Measurements from ENCODE around the gene VPS4A. TPM values are rescaled to one million over a fixed set of nuclear protein-coding genes. Genes with fewer than 3 reads are reported as not detected.
A peak's percentile ranks its signal among the peaks of the same experiment; 100 is the strongest.
"Not testable (repeated sequence)": the region's sequence is repeated elsewhere in the genome, so short reads cannot be mapped to it uniquely, and the experiment has no call there.

Gene VPS4A
- total RNA-seq, 2 experiments from 2014 or later = 34.3 to 35.8 TPM

DNA sequence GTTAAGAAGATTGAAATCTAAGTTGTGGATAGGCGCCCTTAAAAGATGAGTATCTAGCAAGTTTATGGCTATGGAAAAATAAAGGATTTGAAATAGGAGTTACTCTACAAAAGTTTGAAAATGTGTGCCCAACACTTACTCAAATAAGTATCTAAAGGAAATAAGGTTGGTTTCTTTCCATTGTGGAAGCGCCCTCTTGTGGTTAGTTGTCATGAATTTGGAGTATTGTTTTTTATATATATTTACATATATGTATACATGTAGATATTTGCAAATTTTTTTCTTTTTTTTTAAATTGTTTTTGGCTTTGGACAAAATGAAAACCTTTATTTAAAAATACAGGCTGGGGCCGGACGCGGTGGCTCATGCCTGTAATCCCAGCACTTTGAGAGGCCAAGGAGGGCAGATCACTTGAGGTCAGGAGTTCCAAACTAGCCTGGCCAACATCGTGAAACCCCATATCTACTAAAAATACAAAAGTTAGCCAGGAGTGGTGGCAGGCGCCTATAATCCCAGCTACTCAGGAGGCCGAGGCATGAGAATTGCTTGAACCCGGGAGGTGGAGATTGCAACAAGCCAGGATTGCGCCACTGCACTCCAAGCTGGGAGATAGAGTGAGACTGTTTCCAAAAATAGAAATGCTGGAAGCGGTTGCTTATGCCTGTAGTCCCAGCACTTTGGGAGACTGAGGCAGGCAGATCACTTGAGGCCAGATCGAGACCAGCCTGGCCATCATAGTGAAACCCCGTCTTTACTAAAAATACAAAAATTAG, 24.0 kb upstream of the VPS4A start:
- CTCF ChIA-PET = interaction anchor here (0.6 to 7.0 kb wide), 15 partner anchors 13 to 697 kb away, joined by 3 to 91 read pairs (median 4); no protein-coding TSS in a partner anchor
- peak; percentile 68 for DNase-seq
- Mint-ChIP-seq H3K4me3 (no peak overlapping the region), H3K9me3 (no peaks in the 10 kb centered on the region), H3K4me1 (ENCODE audit: low read depth) (peaks cover 2% of the 10 kb centered on the region), H3K36me3 (ENCODE audit: low read depth) (no peaks in the 10 kb centered on the region), H3K27me3 (ENCODE audit: low read depth) (no peaks in the 10 kb centered on the region), H3K27ac (no peak overlapping the region)
- intact Hi-C loops (cut with micrococcal nuclease) = loop anchor here (1.0 to 2.0 kb wide), 4 partner anchors 137 to 758 kb away; no protein-coding TSS in a partner anchor

DNA sequence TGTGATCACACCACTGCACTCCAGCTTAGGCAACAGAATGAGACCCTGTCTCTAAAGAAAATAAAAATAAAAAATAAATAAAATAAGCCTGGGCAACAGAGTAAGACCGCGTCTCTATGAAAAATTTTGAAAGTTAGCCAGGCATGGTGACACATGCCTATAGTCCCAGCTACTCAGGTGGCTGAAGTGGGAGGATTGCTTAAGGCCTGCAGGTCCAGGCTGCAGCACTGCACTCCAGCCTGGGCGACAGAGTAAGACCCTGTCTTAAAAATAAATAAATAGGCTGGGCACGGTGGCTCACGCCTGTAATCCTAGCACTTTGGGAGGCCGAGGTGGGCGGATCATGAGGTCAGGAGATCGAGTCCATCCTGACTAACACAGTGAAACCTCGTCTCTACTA, 19.5 kb upstream of the VPS4A start:
- CTCF ChIA-PET; intact Hi-C loops (cut with micrococcal nuclease); H3K9me3 Mint-ChIP-seq; H3K4me3 Mint-ChIP-seq; H3K27ac Mint-ChIP-seq; DNase-seq; H3K36me3 Mint-ChIP-seq (ENCODE audit: low read depth); H3K4me1 Mint-ChIP-seq (ENCODE audit: low read depth); H3K27me3 Mint-ChIP-seq (ENCODE audit: low read depth): not testable (repeated sequence)

DNA sequence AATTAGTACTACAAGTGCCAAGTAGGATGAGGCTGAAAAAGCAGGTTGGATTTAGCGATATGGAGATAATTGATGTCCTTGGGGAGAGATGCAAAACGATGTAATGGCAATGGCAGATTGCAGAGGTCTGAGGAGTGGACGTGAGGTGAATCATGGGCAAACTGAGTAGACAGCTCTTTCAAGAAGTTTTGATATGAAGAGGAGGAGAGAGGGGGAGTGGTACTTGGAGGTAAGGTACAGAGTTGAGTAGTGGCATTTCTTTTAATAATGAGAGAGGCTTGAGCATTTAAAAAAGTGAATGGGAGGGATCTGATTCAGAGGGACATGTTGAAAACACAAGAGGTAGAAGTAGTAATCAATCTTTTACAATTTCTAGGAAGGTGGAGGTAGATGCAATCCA, 17.7 kb upstream of the VPS4A start:
- H3K27me3 Mint-ChIP-seq (ENCODE audit: low read depth) = no peaks in the 10 kb centered on the region
- no peaks in the 10 kb centered on the region for H3K9me3 Mint-ChIP-seq
- no peak overlapping the region for H3K27ac Mint-ChIP-seq
- DNase-seq = no peak
- no peaks in the 10 kb centered on the region for H3K36me3 Mint-ChIP-seq (ENCODE audit: low read depth)
- CTCF ChIA-PET = no interaction called here
- peaks cover 4% of the 10 kb centered on the region for H3K4me1 Mint-ChIP-seq (ENCODE audit: low read depth)
- intact Hi-C loops (cut with micrococcal nuclease) = no loop called here
- H3K4me3 Mint-ChIP-seq = no peak overlapping the region

DNA sequence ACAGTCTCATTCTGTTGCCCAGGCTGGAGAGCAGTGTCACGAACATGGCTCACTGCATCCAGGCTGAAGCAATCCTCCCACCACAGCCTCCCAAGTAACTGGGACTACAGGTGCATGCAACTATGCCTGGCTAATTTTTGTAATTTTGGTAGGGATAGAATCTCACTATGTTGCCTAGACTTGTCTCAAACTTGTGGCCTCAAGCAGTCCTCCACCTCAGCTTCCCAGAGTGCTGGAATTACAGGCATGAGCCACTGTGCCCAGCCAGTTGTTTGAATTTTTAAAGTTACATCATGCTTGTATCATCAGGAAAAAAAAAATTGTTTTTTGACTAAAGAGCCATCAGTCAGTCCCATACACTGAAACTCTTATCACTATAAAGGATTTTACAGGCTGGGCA, 17.1 kb upstream of the VPS4A start:
- Mint-ChIP-seq H3K36me3 (ENCODE audit: low read depth) (no peaks in the 10 kb centered on the region), H3K4me3 (no peak overlapping the region), H3K27me3 (ENCODE audit: low read depth) (no peaks in the 10 kb centered on the region), H3K27ac (no peak overlapping the region), H3K4me1 (ENCODE audit: low read depth) (peaks cover 4% of the 10 kb centered on the region), H3K9me3 (no peaks in the 10 kb centered on the region)
- DNase-seq = no peak
- intact Hi-C loops (cut with micrococcal nuclease) = no loop called here
- CTCF ChIA-PET = no interaction called here

DNA sequence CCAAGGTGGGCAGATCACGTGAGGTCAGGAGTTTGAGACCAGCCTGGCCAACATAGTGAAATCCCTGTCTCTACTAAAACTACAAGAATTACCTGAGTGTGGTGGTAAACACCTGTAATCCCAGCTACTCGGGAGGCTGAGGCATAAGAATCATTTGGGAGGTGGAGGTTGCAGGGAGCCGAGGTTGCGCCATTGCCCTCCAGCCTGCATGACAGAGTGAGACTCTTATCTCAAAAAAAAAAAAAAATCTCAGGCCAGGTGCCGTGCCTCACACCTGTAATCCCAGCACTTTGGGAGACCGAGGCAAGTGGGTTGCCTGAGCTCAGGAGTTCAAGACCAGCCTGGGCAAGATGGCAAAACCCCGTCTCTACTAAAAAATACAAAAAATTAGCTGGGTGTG, 14.4 kb upstream of the VPS4A start:
- intact Hi-C loops (cut with micrococcal nuclease); H3K4me3 Mint-ChIP-seq; H3K9me3 Mint-ChIP-seq; H3K27me3 Mint-ChIP-seq (ENCODE audit: low read depth); DNase-seq; H3K27ac Mint-ChIP-seq; H3K4me1 Mint-ChIP-seq (ENCODE audit: low read depth); H3K36me3 Mint-ChIP-seq (ENCODE audit: low read depth): not testable (repeated sequence)
- CTCF ChIA-PET = interaction anchor here (1.3 kb wide), 1 partner anchor 8 kb away, joined by 3 read pairs; no protein-coding TSS in a partner anchor

DNA sequence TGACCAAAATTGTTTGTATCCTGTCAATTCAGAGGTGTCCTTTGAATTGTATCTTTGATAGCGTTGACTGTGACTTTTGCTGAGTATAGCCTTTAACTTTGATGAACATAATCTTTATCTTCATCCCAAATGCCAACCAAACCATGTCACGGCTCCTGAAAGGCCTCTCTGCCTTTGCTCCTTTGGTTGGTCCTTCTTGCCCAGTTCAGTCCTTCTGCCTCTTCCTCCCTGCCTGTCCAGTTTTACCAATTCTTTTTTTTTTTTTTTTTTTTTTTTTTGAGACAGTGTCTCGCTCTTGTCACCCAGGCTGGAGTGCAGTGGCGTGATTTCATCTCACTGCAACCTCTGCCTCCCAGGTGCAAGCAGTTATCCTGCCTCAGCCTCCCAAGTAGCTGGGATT, 12.9 kb upstream of the VPS4A start:
- Mint-ChIP-seq H3K4me1 (ENCODE audit: low read depth) (peaks cover 4% of the 10 kb centered on the region), H3K9me3 (no peaks in the 10 kb centered on the region), H3K27me3 (ENCODE audit: low read depth) (no peaks in the 10 kb centered on the region), H3K27ac (no peak overlapping the region), H3K4me3 (no peak overlapping the region), H3K36me3 (ENCODE audit: low read depth) (no peaks in the 10 kb centered on the region)
- intact Hi-C loops (cut with micrococcal nuclease) = no loop called here
- DNase-seq = no peak
- CTCF ChIA-PET = no interaction called here

DNA sequence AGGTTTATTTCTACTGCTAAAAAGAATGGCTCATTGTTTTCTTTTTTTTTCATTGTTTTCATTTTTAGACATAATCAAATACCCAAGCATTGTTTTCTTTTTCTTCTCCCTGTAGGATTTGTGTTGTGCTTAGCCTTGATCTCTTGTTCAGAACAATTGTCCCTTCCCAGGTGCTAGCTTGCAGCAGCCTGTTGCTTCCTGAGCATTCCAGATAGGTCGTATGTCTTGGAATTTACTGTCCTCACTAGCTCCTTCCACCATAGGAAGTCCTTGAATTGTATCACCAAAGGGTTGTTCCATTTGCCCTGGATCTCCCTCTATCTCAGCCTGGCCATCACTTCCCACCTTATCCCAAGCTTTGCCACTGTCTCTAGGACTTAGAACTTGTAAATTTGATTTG, 10.0 kb upstream of the VPS4A start:
- Mint-ChIP-seq H3K27ac (no peak overlapping the region), H3K4me3 (no peak overlapping the region), H3K9me3 (no peaks in the 10 kb centered on the region), H3K4me1 (ENCODE audit: low read depth) (no peaks in the 10 kb centered on the region), H3K36me3 (ENCODE audit: low read depth) (no peaks in the 10 kb centered on the region), H3K27me3 (ENCODE audit: low read depth) (no peaks in the 10 kb centered on the region)
- DNase-seq = no peak
- intact Hi-C loops (cut with micrococcal nuclease) = no loop called here
- CTCF ChIA-PET = interaction anchor here (0.7 kb wide), 1 partner anchor 16 kb away, joined by 4 read pairs; no protein-coding TSS in a partner anchor

DNA sequence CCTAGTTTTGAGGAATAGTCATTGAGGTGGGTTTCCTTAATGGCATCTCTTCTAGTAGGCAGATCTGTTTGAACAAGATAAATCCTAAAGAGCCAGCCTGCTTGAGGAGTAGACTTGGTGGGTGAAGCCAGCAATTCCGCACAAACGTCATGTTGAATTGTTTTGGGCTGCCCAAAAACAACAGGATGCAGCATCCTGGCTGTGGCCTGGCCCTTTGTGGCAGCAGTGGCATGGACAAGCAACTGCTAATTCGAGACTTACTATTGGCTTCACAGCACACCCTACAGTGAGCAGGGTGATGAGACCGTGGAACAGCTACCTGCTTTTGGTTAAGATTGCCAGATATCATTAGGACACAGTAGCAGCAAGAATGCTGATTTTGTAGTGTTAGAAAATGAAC, 9.3 kb upstream of the VPS4A start:
- Mint-ChIP-seq H3K36me3 (ENCODE audit: low read depth) (no peaks in the 10 kb centered on the region), H3K4me3 (no peak overlapping the region), H3K4me1 (ENCODE audit: low read depth) (no peaks in the 10 kb centered on the region), H3K9me3 (no peaks in the 10 kb centered on the region), H3K27me3 (ENCODE audit: low read depth) (no peaks in the 10 kb centered on the region), H3K27ac (no peak overlapping the region)
- no peak for DNase-seq
- intact Hi-C loops (cut with micrococcal nuclease) = no loop called here
- CTCF ChIA-PET = interaction anchor here (0.6 to 0.7 kb wide), 2 partner anchors 17 to 26 kb away, joined by 3 to 4 read pairs; no protein-coding TSS in a partner anchor

DNA sequence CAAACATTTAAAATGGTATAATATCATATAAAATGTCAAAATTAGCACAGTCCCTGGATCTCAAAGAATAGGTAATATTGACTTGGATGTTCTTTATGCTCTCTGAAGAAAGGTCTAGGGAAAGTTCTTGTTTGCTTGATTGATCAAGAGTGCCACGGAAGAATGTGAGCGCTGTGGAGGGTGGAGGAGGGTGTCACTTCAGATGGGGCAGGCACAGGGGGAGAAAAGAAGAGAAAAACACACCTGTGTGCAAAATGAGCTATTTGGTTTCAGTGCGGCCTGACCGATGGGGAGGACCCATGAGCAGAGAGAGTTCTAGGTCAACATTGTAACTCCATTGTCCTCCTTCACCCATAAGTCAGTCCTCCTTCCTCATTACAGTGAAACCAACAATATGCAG, 8.8 kb upstream of the VPS4A start:
- DNase-seq = no peak
- Mint-ChIP-seq H3K9me3 (no peaks in the 10 kb centered on the region), H3K36me3 (ENCODE audit: low read depth) (no peaks in the 10 kb centered on the region), H3K4me1 (ENCODE audit: low read depth) (no peaks in the 10 kb centered on the region), H3K4me3 (no peak overlapping the region), H3K27ac (no peak overlapping the region), H3K27me3 (ENCODE audit: low read depth) (no peaks in the 10 kb centered on the region)
- intact Hi-C loops (cut with micrococcal nuclease) = no loop called here
- CTCF ChIA-PET = interaction anchor here (0.6 kb wide), 1 partner anchor 26 kb away, joined by 3 read pairs; no protein-coding TSS in a partner anchor

DNA sequence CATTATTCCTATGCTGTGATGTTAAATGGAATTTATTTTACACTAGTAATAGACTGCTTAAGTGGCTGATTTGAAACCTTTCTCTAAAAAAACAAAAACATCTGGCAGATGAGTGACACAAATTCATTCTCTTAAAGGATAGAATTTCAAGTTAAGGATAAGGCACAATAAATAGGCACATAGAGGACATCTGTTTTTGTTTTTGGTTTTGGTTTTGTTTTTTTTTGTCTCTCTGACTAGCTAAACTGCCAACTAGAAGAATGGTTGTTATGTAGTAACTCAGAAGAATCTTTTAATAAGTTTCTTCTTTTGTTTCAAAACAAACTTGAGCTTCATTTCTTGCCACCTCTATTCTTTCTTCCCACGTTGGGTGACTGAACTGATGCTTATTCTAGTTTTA, 5.1 kb upstream of the VPS4A start:
- H3K27ac Mint-ChIP-seq = no peak overlapping the region
- intact Hi-C loops (cut with micrococcal nuclease) = no loop called here
- CTCF ChIA-PET = interaction anchor here (0.7 kb wide), 1 partner anchor 620 kb away, joined by 5 read pairs; no protein-coding TSS in a partner anchor

DNA sequence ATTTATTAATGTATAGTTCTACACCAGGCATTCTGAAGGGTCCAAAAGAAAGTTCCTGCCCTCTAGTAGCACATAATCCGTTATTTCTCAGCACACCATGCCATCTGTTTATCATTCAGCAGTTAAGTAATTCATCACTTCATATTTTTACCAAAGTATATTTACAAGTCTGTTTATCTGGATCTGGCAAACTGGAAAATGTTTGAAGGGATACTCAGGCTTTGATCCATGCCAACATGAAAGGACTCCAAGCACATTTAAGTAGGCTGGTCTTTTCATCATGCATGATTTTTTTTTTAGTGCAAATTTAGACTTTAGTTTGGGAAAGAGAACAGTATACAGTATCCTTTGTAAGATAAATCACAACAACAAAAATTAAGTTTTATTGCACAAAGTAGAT, 4.1 kb upstream of the VPS4A start:
- Mint-ChIP-seq H3K36me3 (ENCODE audit: low read depth) (no peaks in the 10 kb centered on the region), H3K27me3 (ENCODE audit: low read depth) (no peaks in the 10 kb centered on the region), H3K27ac (no peak overlapping the region), H3K4me3 (no peak overlapping the region), H3K9me3 (no peaks in the 10 kb centered on the region), H3K4me1 (ENCODE audit: low read depth) (peaks cover 11% of the 10 kb centered on the region)
- intact Hi-C loops (cut with micrococcal nuclease) = no loop called here
- DNase-seq = no peak
- CTCF ChIA-PET = interaction anchor here (0.6 kb wide), 2 partner anchors 44 to 184 kb away, joined by 3 to 8 read pairs; no protein-coding TSS in a partner anchor

More for the DNA sequence above, 5.1 kb upstream of the VPS4A start:
- H3K9me3 Mint-ChIP-seq = no peaks in the 10 kb centered on the region
- H3K4me3 Mint-ChIP-seq = no peak overlapping the region
- H3K4me1 Mint-ChIP-seq (ENCODE audit: low read depth) = peaks cover 8% of the 10 kb centered on the region
- H3K27me3 Mint-ChIP-seq (ENCODE audit: low read depth) = no peaks in the 10 kb centered on the region
- no peak for DNase-seq
- H3K36me3 Mint-ChIP-seq (ENCODE audit: low read depth) = no peaks in the 10 kb centered on the region

DNA sequence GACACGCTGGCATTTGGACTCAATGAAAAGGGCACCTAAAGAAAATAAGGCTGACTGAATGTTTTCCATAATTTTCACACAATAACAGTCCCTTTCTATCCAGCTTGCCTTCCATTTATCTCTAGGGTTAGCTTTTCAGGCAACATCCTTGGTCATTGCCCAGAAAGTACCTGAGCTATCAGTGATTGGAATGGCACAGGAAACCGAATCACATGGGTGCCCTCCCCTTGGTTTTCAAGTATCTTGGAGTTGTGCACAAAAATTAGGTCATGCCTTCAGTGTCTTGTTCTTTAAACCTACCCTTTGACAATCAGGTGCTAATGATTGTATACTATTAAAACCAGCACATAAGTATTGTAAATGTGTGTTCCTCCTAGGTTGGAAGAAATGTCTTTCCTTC, 3.3 kb upstream of the VPS4A start:
- CTCF ChIA-PET = interaction anchor here (0.6 kb wide), 1 partner anchor 184 kb away, joined by 3 read pairs; no protein-coding TSS in a partner anchor
- Mint-ChIP-seq H3K9me3 (no peaks in the 10 kb centered on the region), H3K4me1 (ENCODE audit: low read depth) (peaks cover 13% of the 10 kb centered on the region), H3K27ac (no peak overlapping the region), H3K27me3 (ENCODE audit: low read depth) (no peaks in the 10 kb centered on the region), H3K4me3 (no peak overlapping the region), H3K36me3 (ENCODE audit: low read depth) (no peaks in the 10 kb centered on the region)
- DNase-seq = no peak
- intact Hi-C loops (cut with micrococcal nuclease) = no loop called here

DNA sequence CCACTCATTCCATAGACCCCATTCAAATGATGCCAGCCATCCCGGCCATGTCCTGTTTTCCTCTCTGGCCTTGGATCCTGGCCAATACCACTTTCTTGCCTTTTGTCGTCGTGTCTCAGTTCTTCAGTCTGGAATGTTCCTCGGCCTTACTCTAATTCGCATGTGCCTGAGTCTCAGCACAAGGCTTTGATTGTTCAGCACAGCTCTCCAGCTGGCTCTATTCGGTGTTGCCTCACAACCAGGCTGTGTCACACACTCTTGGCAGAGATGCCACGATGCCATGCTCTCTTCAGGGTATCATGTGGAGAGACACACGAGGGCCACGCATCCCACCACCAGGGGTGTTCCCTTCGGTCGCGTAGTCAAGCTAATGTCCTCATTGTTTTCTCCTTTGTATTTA, 1.8 kb upstream of the VPS4A start:
- no peak for DNase-seq
- CTCF ChIA-PET = interaction anchor here (0.9 kb wide), 1 partner anchor 9 kb away, joined by 3 read pairs; no protein-coding TSS in a partner anchor
- no peaks in the 10 kb centered on the region for H3K27me3 Mint-ChIP-seq (ENCODE audit: low read depth)
- H3K4me1 Mint-ChIP-seq (ENCODE audit: low read depth) = peaks cover 26% of the 10 kb centered on the region
- intact Hi-C loops (cut with micrococcal nuclease) = no loop called here
- no peaks in the 10 kb centered on the region for H3K9me3 Mint-ChIP-seq
- H3K27ac Mint-ChIP-seq = no peak overlapping the region
- no peak overlapping the region for H3K4me3 Mint-ChIP-seq
- H3K36me3 Mint-ChIP-seq (ENCODE audit: low read depth) = peaks cover 4% of the 10 kb centered on the region

Measured in activated naive CD4-positive, alpha-beta T cell treated with anti-CD3 and anti-CD28 coated beads for 36 hours (primary cell).